ENCODE data around the gene HCN2.
"Not testable (repeated sequence)": the region's sequence is repeated elsewhere in the genome, so short reads cannot be mapped to it uniquely, and the experiment has no call there.

HCN2 gene

GRCh38 chr19:571566-571974, 18.1 kb upstream of the HCN2 start:
- DNase-seq = peak in 1 of 2 donors; percentile 47

DNA sequence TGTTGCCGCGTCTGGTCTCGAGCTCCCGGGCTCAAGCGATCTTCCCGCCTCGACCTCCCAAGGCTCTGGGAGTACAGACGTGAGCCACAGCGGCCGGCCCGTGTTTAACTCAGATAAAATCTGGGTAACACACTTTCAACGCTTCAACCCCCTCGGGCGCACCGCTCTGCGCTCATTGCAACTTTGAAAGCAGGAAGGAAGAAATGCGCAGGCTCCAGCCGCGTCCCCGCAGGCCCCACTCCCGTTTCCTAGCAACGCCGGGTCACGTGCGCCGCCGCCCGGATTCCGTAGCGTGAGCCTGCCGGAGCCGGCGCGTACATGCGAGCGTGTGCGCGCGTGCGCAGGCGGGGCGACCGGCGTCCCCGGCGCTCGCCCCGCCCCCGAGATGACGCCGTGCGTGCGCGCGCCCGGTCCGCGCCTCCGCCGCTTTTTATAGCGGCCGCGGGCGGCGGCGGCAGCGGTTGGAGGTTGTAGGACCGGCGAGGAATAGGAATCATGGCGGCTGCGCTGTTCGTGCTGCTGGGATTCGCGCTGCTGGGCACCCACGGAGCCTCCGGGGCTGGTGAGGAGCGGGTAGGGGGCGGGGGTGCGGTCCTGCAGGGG, 17.4 kb upstream of the HCN2 start, which contains the start of gene BSG:
TSS of gene BSG (plus strand) at position 457 of the 603 bp plus-strand sequence. CDS start at position 496, 39 bp downstream.
- DNase-seq = peak; percentile 93 to 94

- DNase-seq = no peak
Measured at GRCh38 chr19:572743-573518, 16.8 kb upstream of the HCN2 start.

DNA sequence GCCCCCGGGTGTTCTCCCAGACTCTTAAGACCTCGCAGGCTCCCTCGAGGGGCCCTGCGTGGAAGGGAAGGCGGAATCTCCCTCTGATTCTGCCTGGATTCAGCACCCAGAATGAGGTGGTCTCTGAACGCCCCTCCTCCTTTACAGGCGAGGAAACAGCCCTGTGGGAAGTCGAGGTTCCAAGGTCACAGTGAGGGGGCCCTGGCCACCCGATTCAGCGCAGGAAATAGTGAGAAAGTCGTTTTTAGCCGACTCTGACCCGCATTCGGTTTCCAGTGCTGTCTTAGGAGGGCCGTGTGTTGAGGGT, 16.2 kb upstream of the HCN2 start:
- no peak for DNase-seq

GRCh38 chr19:574658-575526, 14.8 kb upstream of the HCN2 start:
- no peak for DNase-seq

- DNase-seq = no peak
Measured at GRCh38 chr19:575527-576506, 13.9 kb upstream of the HCN2 start.

GRCh38 chr19:576768-577438, 12.8 kb upstream of the HCN2 start:
- no peak for DNase-seq

DNA sequence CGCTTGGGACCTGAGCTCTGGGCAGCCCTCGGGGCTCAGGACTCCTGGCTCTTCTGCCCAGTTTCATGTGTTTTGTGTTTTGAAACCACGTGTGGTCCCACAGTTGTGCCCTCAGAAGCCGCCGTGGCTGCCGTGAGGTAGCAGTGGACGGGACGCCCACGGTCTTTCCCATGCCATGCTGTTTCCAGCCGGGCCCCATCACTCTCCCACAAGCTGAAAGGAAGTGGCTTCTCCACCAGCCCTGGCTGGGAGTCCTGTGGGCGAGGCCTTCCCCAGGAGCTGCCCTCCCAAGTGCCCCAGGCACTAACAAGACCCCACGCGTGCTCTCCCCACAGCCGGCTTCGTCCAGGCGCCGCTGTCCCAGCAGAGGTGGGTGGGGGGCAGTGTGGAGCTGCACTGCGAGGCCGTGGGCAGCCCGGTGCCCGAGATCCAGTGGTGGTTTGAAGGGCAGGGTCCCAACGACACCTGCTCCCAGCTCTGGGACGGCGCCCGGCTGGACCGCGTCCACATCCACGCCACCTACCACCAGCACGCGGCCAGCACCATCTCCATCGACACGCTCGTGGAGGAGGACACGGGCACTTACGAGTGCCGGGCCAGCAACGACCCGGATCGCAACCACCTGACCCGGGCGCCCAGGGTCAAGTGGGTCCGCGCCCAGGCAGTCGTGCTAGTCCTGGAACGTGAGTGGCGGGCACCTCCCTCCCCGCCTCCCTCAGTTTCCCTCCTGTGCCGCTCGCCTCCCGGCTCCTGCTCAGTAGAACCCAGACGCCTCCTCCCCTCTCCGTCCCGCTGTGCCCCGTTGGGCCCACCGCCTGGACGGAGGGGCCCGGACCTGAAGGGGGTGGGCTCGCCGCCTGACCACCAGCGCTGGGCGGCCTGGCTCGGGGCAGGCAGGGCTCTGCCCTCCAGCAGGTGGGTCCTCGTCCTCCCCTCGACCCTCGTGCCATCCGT, 12.0 kb upstream of the HCN2 start:
- DNase-seq = no peak

DNA sequence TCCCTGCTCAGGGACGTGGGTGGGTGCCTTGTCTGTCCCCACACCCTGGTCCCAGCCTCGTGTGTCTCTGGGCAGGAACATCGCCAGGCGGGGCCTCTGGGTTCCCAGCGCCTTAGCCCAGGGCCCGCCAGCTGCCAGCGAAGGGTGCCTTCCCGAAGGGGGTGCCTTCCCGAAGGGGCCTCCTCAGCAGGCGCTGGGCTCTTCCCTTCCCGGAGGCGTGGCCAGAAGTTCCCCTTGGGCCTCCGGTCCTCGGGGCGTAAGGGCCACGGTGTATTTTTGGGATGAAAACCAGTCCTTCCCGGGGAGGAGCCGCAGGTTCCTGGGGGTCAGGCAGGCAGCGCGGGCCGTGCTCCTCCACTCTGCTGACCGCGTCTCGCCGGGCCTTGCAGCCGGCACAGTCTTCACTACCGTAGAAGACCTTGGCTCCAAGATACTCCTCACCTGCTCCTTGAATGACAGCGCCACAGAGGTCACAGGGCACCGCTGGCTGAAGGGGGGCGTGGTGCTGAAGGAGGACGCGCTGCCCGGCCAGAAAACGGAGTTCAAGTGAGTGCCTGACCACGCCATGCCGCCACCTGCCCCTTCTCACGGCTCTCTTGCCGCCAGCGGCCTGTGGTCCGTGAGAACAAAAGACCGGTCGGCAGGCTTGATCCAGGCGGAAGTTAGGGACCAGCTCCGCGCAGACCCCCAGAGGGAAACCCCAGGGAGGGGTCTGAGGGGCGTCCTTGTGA, 10.4 kb upstream of the HCN2 start:
- no peak for DNase-seq

- no peak for DNase-seq
Measured at GRCh38 chr19:579842-580155, 9.9 kb upstream of the HCN2 start.

DNA sequence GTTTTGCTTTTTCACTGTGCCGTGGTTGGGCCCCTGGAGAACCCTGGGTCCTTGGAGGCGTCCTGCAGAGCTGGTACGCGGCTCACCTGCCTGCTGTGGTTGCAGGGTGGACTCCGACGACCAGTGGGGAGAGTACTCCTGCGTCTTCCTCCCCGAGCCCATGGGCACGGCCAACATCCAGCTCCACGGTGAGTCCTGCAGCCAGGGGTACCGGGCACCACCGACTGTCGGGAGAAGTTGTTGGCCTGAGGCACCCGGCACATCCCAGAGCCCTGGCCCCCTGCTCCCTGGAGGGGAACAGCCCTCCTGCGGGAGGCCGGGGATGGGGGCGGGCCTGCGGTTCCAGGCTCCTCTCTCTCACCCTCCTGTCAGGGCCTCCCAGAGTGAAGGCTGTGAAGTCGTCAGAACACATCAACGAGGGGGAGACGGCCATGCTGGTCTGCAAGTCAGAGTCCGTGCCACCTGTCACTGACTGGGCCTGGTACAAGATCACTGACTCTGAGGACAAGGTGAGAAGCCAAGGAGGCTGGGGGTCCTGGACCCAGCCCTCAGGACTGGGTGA, 9.3 kb upstream of the HCN2 start:
- no peak for DNase-seq

DNA sequence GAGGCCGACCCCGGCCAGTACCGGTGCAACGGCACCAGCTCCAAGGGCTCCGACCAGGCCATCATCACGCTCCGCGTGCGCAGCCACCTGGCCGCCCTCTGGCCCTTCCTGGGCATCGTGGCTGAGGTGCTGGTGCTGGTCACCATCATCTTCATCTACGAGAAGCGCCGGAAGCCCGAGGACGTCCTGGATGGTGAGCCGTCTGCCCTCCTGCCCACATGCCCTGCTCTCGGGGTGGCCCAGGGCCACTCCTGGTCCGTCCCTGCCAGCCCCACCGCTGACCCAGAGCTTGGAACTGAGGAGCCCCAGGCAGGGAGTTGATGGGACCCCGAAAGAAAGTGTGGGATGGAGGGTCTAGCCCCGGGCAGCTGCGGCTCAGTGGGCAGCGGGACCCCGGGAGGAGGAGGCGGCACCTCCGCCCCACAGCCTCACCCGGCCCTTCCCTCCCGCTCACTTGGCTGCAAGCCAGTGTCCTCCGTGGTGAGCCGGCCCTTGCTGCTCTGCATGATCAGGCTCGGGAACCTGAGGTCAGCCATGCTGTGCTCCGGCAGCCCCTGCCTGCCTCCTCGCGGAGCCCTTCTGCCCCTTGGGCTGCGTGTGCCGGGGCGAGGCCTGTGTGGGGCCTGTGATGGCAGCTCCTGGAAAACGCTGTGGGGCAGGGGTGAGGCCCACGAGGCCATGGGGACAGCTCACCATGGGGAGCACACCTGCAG, 8.1 kb upstream of the HCN2 start:
- DNase-seq = no peak

DNA sequence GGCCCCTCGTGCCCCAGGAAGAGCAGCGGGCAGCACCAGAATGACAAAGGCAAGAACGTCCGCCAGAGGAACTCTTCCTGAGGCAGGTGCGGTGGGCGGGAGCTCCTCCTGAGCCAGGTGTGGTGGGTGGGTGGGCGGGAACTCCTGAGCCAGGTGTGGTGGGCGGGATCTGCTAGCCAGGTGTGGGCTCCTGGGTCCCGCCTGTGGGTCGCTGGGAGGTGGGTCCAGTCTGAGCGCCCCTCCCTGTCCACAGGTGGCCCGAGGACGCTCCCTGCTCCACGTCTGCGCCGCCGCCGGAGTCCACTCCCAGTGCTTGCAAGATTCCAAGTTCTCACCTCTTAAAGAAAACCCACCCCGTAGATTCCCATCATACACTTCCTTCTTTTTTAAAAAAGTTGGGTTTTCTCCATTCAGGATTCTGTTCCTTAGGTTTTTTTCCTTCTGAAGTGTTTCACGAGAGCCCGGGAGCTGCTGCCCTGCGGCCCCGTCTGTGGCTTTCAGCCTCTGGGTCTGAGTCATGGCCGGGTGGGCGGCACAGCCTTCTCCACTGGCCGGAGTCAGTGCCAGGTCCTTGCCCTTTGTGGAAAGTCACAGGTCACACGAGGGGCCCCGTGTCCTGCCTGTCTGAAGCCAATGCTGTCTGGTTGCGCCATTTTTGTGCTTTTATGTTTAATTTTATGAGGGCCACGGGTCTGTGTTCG, 7.0 kb upstream of the HCN2 start:
- no peak for DNase-seq

DNA sequence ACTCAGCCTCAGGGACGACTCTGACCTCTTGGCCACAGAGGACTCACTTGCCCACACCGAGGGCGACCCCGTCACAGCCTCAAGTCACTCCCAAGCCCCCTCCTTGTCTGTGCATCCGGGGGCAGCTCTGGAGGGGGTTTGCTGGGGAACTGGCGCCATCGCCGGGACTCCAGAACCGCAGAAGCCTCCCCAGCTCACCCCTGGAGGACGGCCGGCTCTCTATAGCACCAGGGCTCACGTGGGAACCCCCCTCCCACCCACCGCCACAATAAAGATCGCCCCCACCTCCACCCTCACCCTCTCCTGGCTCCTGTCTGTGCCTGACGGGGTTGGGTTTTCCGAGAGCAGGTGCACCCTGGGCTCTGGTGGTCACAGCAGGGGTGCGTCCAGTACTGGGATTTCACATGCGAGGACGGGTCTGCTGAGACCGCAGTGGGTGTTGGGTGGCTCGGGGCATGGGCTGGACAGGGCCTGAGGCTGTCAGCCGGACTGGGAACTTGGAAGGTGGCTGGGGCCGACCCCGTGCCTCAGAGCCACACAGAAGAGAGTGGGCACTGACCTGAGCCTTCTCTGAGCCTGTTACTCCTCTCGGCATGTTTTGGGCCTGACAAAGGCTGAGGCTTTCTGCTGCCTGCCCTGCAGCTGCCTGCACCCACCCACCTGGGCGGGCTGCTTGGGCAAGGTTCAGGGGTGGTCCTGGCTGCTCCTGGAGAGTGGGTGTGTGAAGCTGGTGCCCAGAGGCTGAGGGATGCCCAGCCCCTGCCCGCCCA, 6.3 kb upstream of the HCN2 start:
- no peak for DNase-seq

- DNase-seq = no peak
Measured at GRCh38 chr19:583968-584239, 5.8 kb upstream of the HCN2 start.

- DNase-seq = peak; percentile 4 to 24
Measured at GRCh38 chr19:584240-585001, 5.3 kb upstream of the HCN2 start.

DNA sequence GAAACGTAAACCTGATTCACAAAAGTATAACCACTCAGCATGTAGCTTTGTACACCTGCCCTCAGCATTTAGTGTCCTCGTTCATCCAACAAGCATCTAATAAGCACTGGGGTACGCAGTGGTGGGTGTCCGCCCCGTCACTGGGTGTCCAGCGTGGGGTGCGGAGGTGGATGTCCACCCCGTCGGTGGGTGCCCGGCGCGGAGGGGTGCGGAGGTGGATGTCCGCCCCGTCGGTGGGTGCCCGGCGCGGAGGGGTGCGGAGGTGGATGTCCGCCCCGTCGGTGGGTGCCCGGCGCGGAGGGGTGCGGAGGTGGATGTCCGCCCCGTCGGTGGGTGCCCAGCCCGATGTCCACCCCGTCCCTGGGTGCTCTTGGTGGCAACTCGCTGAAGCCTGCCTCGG, 4.5 kb upstream of the HCN2 start:
- DNase-seq = not testable (repeated sequence)
